GM19351 (cell line): ENCODE results near the gene TCFL5.

Experiments used
- ATAC-seq: cut with Tn5 transposase; IDR thresholded peaks from one replicate; pipeline ENCODE4 v1.9.1; 2021; ENCODE audit warnings: mild to moderate bottlenecking, moderate library complexity; ENCODE audit not compliant: unreplicated experiment

Gene TCFL5

DNA sequence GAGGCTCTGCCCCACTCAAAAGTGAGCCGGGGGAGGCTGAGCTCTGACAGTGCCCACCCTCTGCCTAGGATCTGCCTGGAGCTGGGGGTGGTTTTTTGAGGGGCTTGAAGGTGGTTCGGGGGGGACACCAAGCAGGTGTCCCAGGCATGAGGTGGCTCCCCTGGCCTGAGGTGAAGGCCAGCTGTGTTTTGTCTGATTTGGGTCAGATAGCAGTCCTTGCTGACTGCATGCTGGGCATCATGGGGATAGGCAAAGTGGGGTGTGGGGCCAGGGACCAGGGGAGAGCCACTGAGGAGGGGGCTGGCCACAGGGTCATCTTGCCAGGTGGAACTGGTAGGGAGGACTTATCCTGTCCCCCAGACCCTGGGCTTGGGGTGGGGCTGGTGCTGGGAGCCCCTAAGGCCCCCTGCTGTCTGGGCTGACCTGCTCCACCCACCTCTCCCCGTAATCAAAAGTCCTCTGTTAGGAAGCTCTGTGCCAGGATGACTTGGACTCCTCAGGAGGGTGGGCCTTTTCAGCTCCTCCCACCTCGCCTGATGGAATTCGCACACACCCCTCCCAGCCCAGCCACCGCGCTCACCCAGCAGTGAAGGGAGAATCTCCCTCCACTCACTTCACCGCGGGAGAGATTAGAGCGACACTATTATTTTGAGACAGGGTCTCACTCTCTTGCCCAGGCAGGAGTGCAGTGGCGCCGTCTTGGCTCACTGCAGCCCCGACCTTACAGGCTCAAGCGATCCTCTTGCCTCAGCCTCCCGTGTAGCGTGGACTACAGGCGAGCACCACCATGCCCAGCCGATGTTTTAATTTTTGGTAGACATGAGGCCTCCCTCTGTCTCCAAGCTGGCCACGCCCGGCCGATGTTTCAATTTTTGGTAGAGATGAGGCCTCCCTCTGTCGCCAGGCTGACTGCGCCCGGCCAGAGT is 46.3 kb downstream of the TCFL5 start:
- no peak for ATAC-seq

DNA sequence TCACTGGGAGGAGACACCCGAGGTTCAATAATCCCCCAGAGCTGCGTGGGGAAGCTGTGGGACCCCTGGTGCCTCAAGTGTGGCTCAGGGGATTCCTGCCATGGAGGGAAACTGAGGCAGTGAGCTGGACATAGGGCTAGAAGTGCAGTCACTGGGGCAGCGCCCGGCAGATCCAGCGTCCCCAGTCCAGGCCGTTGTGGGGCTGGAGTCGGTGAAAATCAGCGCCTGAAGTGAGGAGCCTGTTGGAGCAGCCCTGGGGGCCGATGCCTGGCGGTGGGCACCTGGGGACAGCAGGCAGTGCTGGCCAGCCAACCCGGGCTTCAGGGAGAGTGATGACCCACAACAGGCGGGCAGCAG is 46.9 kb downstream of the TCFL5 start:
- no peak for ATAC-seq

DNA sequence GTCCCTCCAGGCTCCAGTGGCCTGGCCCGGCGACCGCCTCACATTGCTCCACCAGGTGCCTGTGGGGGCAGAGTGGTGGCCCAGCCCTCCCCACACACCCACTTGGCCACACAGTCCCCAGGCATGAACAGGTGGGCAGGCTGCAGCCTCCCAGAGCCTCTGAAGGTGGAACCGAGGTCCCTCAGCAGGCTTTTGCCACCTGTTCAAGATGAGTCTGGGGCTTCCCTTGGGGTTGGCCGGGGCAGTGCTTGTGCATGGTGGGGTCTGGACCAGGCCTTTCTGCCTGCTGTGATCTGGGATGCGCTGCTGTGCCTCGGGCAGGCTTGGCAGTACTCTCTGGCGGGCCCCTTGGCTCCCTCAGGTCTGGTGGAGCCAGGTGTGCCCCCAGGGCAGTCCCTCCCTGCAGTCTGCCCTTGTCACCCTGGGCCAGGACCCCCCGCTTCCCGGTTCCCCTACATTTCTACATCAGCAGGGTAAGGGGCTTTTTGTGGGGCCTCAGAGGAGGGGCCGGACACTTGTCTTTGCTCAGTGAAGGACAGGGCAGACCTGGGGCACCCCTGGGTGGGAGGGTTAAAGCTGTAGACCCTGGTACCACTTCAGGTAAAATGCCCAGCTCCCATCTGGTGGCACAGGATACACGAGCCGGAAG is 47.4 kb downstream of the TCFL5 start:
- ATAC-seq = no peak

DNA sequence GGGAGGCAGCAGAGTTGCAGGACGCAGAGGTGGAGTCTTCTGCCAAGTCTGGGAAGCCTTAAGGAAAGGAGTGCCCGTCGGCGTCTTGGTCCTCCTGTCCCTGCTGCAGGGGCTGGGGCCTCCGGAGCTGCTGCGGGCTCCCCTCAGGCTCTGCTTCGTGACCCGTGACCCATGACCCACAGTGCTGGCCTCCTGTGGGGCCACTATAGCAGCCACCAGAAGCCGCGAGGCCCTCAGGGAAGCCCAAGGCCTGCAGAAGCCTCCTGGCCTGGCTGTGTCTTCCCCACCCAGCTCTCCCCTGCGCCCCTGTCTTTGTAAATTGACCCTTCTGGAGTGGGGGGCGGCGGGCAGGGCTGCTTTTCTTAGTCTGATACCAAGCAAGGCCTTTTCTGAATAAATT is 48.0 kb downstream of the TCFL5 start:
- no peak for ATAC-seq

DNA sequence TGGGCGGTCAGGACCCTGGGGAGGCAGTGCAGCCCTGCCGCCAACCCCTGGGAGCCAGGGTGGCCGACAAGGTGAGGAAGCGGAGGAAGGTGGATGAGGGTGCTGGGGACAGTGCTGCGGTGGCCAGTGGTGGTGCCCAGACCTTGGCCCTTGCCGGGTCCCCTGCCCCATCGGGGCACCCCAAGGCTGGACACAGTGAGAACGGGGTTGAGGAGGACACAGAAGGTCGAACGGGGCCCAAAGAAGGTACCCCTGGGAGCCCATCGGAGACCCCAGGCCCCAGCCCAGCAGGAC is 48.8 kb downstream of the TCFL5 start:
- ATAC-seq = no peak

DNA sequence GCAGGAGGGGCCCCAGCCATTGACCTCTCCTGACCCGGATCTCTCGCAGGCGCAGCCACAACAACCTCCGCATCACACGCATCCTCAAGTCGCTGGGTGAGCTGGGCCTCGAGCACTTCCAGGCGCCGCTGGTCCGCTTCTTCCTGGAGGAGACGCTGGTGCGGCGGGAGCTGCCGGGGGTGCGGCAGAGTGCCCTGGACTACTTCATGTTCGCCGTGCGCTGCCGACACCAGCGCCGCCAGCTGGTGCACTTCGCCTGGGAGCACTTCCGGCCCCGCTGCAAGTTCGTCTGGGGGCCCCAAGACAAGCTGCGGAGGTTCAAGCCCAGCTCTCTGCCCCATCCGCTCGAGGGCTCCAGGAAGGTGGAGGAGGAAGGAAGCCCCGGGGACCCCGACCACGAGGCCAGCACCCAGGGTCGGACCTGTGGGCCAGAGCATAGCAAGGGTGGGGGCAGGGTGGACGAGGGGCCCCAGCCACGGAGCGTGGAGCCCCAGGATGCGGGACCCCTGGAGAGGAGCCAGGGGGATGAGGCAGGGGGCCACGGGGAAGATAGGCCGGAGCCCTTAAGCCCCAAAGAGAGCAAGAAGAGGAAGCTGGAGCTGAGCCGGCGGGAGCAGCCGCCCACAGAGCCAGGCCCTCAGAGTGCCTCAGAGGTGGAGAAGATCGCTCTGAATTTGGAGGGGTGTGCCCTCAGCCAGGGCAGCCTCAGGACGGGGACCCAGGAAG is 49.3 kb downstream of the TCFL5 start:
- ATAC-seq = no peak

DNA sequence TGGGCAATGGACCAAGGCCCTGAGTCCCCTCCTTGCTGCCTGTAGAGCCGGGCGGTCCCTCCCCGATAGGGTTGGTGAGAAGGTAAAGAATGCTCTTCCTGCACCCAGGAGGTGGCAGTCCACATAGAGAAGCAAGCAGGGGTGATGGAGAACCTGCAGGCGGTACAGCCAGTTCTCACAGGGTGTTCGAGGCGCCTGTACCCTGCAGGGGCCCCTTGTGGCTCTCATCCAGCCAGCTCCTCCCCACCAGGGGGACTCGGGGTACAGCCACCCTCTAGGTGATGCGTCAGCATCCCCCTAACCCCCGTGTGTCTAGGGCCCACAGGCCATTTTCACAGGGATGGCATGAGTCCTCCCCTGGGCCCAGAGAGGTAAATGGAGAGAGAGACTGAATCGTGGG is 49.9 kb downstream of the TCFL5 start:
- ATAC-seq = no peak

DNA sequence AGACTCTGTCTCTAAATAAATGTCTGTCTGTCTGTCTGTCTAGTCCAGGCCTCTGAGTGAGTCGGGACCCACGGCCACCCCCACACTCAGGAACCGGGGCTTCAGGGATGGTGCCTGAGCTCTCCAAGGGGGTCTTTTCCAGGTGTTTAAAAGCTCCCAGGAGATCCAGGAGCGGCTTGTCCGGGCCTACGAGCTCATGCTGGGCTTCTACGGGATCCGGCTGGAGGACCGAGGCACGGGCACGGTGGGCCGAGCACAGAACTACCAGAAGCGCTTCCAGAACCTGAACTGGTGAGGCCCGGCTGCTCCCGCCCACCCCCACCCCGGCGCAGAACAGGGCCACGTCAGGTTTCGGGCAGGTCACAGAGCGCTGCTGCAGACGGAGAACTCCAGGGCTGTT is 50.3 kb downstream of the TCFL5 start:
- no peak for ATAC-seq

DNA sequence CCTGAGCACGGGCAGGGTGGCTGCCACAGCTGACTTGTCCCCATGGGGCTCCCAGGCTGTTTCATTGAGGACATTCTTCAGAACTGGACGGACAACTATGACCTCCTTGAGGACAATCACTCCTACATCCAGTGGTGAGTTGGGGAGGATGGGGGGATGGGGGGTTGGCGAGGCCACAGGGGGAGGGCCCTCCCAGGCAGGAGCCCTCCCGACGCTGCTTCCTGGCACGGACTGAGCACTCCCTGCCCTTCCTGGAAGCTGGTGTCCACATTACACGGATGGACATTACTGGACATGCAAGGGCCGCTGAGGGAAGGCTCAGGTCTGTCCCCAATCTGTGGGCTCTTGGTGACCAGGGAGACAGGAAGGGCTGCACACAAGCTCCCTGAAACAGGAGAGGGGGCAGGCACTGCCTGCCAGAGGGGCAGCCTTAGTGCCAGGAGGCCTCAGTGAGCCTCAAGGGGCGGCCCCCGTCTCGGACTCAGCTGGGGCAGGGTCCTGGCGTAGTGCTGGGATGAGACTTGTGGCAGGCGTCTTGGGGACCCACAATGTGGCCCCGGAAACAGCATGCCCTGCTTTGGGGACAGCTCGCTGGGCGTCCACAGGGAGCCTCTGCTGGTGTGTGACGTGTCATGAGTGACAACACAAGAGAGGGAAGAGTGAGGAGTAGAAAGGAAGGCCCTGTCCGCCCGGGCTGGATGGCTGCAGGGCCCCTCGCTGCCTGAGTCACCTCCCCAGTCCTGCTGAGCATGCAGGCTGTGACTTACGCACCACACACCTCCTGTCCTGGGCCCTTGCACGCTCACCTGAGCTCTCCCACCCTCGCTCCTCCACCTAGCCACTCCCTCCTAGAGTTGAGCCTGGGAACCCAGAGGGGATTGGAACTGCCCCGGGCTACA is 51.8 kb downstream of the TCFL5 start:
- ATAC-seq = no peak

DNA sequence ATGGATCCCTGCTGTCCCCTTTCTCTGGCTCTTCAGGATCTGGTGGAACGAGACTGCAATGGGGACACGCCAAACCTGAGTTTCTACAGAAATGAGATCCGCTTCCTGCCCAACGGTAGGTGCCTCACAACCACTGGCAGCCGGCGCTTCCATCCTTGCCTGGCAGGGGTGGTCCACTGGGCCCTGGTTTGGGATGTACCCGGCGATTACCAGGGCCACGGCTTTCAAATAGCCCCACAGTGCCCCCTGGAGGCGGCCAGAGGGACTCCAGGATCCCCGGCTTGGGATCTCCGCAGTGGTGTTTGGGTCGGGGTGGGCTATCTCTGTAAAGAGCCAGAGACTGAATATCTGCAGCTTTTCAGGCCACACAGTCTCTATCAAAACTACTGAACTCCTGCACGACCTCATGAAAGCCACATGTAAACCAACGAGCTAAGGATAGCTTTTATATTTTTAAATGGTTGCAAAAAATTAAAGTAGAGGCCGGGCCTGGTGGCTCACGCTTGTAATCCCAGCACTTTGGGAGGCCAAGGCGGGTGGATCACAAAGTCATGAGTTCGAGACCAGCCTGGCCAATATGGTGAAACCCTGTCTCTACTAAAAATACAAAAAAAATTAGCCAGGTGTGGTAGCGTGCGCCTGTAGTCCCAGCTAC is 53.3 kb downstream of the TCFL5 start:
- no peak for ATAC-seq

DNA sequence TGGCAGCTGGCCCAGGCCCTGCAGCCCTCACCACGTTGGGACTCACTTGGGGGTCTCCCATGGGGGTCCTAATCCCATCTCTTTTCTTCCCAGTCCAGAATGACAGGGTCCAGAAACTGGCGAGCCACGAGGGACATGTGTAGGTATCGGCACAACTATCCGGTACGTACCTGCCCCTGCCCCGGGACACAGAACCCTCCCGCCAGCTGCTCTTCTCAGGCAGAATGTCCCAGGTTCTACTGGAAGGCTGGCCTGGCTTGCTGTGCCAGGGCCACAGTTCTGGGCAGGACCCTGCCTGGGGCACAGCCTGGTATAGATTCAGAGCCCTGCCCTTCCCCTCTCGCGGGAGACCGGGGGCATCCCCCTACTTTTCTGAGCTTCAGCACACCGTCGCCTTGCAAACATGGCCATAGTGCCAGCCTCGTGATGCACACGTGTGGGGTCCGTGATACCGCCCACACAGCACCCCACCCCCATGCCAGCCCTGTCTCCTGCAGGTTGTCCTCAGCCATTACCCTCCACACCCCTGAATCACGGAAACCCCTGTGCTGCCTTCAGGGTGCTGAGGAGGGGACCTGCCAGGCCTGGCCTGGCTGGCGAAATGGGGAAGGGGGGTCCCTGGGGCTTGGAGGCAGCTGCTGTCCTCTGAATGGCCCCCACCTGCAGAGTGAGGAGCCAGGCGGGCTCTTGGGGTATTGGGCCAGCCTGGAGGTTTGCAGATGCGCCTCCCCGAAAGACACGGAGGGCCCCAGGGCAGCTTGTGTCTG is 54.0 kb downstream of the TCFL5 start:
- ATAC-seq = no peak

DNA sequence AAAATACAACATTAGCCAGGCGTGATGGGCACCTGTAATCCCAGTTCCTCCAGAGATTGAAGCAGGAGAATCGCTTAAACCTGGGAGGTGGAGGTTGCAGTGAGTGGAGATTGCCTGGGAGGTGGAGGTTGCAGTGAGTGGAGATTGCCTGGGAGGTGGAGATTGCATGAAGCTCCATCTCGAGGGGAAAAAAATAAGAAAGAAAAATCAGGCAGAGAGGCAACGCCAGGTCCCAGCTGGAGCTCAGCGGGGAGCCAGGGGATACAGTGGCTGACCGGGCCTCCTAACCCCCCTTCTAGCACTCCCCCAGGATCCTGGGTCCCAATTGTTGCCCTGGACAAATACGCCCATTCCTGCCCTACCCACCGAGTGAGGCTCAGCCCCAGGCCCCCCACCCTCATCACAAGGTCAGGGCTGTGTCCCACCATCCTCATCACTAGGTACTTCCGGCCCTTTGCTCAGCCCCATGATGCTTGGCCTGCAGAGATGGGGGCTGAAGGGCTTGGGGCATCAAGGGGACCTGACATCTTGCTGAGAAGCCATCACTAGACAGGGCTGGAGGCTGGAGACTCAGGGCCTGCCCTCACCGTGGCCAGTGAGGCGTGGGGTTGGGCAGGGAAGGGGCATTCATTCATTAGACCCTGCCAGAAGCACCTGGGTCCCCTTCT is 55.1 kb downstream of the TCFL5 start:
- no peak for ATAC-seq

DNA sequence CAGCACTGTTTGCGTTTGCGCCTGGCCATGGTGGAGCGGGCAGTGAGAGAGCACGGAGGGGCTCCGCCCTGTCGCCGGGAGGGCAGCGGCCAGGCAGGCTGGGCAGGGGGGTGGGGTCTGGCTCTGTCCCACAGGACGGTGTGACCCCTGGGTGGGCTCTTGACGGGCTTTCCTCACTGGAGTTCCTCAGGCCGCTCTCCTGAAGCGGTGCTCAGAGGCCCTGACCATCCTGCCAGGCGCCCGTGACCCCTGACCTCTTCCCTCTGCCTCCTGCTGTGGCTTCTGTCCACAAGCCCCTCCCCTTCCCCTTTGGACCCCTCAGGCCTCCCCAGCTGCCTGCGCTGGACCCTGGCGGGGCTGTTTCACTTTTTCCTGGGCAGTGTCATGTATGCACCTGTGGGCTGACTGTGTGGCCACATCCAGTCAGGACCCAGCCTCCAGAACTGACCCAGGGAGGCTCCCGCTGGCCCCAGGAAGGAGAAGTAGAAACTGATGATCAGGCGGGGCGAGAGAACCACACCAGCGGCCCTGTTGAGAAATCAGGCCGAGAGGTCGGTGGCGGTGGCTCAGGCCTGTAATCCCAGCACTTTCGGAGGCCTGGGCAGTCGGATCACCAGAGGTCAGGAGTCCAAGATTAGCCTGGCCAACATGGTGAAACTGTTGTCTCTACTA is 55.8 kb downstream of the TCFL5 start:
- no peak for ATAC-seq

DNA sequence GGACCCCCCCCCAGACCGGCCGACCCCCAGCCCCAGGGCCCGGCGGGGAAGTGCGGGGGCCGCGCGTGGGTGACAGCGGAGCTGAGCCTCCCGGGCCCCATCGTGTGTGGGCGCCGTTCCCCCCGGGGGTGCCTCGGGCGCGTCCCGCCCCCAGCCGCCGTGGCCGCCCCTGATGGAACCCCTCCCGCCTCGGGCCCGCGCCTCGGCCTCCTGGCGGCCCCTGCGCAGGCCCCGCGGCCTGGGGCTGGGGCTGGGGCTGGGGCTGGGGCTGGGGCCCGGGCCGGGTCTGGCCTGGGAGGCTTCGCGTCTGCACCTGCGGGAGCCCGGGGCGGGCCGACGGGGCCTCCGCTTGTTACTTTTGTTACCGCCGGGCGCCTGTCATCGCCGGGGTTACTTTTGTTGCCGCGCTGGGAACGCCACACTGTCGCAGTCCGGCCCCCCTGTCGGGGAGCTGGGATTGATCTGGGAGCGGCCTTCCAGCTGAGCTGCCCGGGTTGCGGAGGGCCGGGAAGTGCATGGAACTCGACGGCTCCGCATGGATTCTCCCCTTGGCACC is 56.4 kb downstream of the TCFL5 start:
- peak; percentile 29 for ATAC-seq

DNA sequence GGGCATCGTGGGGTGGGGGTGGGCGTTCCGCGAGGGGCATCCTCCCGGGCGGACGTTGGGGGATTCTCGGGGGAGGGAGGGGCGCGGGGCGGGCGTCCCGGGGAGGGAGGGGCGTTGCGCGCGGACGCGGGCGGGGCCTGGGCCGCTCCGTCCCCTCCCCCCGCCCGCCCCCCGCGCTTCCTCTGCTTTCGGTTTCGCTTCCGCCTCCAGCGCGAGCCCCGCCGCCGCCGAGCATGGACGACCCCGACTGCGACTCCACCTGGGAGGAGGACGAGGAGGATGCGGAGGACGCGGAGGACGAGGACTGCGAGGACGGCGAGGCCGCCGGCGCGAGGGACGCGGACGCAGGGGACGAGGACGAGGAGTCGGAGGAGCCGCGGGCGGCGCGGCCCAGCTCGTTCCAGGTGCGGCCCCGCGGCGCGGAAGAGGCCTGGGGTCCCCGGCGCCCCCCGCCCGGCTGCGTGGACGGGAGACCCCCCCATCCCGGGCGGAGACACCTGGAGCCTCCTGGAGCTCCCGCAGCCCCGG is 56.9 kb downstream of the TCFL5 start, which contains the start of gene OGFR:
TSS of gene OGFR (plus strand) at position 209 of the 528 bp plus-strand sequence. CDS start at position 234, 25 bp downstream.
- ATAC-seq = peak; percentile 45

DNA sequence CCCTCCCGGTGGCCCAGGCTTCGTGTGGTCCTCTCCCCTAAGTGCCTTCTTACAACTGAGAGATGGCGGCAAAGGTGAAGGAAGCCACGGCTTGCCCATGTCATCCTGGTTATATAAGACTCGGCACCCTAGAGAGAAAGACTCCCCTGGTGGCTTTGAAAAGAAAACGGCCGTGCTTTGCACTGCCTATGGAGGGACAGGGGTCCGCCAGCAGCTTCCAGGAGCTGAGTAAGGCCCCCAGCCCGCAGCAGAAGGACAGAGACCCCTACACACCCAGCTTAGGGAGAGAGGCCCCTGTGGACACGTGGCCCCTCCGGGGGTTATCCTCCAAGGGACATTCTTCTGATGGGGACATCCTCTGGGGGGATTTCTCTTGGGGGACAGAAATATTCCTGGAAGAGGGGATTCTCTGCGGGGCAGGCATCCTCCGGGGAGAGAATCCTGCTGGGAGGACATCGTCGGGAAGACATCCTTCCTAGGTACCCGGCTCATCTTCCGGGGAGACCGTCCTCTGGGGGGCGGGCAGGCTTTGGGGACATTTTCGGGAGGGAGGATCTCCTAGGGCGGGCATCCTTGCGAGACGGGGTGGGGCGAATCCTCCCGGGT is 57.5 kb downstream of the TCFL5 start:
- ATAC-seq = peak; percentile 20

DNA sequence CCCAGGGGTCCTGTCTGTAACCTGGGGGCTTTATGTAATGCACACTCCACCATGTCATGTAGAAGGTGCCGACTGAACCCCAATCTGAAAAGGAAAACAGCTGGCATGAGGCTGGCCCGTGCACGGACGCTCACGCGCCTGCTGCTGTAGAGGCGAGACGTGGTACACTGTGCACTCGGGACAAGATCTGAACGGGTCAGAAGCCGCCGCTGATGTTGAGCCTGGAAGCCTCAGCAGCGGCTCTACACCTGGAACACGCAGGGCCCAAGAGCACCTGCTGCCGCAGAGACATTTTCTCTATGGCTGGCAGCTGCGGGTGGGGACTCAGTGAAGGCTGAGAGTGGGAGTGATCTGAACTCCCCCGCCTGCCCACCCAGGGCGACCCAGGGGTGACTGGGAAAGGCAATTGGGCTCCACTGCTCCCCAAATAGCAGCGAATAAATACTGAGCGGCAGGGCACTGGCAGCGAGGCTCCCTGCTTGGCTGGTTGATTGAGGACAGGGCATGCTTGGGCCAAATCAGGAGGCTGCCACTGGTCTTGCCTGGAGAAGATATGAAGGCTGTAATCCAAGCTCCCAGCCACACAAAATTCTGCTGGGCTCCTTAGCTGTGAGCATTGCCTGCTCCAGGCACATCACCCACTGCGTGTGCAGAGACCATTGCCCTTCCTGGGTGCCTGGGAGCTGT is 59.5 kb downstream of the TCFL5 start:
- ATAC-seq = no peak
